Activated CD4-positive, alpha-beta T cell treated with anti-CD3 and anti-CD28 coated beads, Interleukin-2, amount 50 U/mL, for 48 hours (primary cell): Measurements from ENCODE around the gene RIT2.
"Not testable (repeated sequence)": the region's sequence is repeated elsewhere in the genome, so short reads cannot be mapped to it uniquely, and the experiment has no call there.

ENCODE experiments used
- DNase-seq, 2 experiments: peaks; one replicate each; pipeline ENCODE4 v3.0.0-alpha.2; 2020

The RIT2 gene

GRCh38 chr18:42743373-42744138 lies 371.9 kb downstream of the RIT2 start:
- DNase-seq = no peak

- DNase-seq = no peak
Observed at GRCh38 chr18:42742969-42743368, 372.5 kb downstream of the RIT2 start.

- DNase-seq = no peak
Observed at GRCh38 chr18:42742474-42742873, 373.0 kb downstream of the RIT2 start.

- DNase-seq = not testable (repeated sequence)
Observed at GRCh38 chr18:42741805-42742347, 373.6 kb downstream of the RIT2 start.

GRCh38 chr18:42741299-42741698 lies 374.2 kb downstream of the RIT2 start:
- not testable (repeated sequence) for DNase-seq

GRCh38 chr18:42736074-42736473 lies 379.4 kb downstream of the RIT2 start:
- no peak for DNase-seq

- DNase-seq = no peak
Observed at GRCh38 chr18:42734520-42734919, 381.0 kb downstream of the RIT2 start.

- DNase-seq = no peak
Observed at GRCh38 chr18:42730272-42730671, 385.2 kb downstream of the RIT2 start.

- no peak for DNase-seq
Observed at GRCh38 chr18:42719221-42719620, 396.3 kb downstream of the RIT2 start.

GRCh38 chr18:42712065-42712464 lies 403.4 kb downstream of the RIT2 start:
- DNase-seq = no peak

- no peak for DNase-seq
Observed at GRCh38 chr18:42707080-42707479, 408.4 kb downstream of the RIT2 start.

GRCh38 chr18:42706618-42707017 lies 408.9 kb downstream of the RIT2 start:
- no peak for DNase-seq

GRCh38 chr18:42706029-42706608 lies 409.4 kb downstream of the RIT2 start:
- no peak for DNase-seq
